ENCODE measurements around the gene GOLT1A. TPM values are rescaled to one million over a fixed set of nuclear protein-coding genes. Genes with fewer than 3 reads are reported as not detected.

GOLT1A gene
- total and polyA plus RNA-seq, 10 of the 15 experiments (the other 5 are each of a cell fraction or from before 2014, with no cell fraction given): 0.09 to 0.46 TPM; not detected in 8

DNA sequence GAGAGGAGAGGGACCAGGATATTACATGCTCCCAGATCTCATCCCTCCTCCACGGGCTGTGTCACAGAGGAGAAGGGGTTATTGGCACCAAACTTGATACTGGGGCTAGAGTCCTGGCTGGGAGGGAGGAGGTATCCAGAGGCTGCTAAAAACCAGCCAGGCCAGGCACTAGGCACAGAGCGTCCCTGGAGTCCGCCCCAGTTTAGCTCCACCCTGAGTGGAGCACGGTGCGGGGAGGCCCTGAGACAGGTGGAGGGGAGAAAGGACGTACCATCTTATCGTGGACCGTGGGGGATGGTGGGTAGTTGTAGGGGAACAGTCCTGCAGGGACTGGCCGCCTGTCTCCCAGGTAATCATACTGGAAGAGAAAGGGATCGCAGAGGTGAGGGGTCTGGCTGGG, 42.7 kb upstream of the GOLT1A start:
- RAD21 ChIA-PET (ENCODE audit: unreplicated experiment): interaction anchor here (1.0 to 1.2 kb wide), 3 partner anchors 13 to 142 kb away, joined by 3 to 6 read pairs (median 6); no protein-coding TSS in a partner anchor
- POLR2A ChIA-PET: no interaction called here
- in situ Hi-C loops (cut with MboI): no loop called here

More for the DNA sequence above, 42.7 kb upstream of the GOLT1A start:
- intact Hi-C loops (cut with micrococcal nuclease; ENCODE audit: unreplicated experiment): no loop called here
- no peak overlapping the region for H2AFZ ChIP-seq (ENCODE audit: control insufficient read depth, low read depth, low read length)
- H3K27ac ChIP-seq (ENCODE audit: control insufficient read depth, insufficient read depth): no peak overlapping the region
- no TSS peak for BruUV-seq (replicated peaks)
- WGBS (ENCODE audit: insufficient coverage, insufficient replicate concordance, low lambda C conversion rate, missing lambda C conversion rate): 22% methylated on average over 10 of the region's 10 CpGs
- H3K9me3 ChIP-seq (replicated peaks; ENCODE audit: control insufficient read depth, insufficient read depth, low read length): no peaks in the 10 kb centered on the region
- no peaks in the 10 kb centered on the region; the same call in 1 of the 2 replicates for H4K20me1 ChIP-seq (ENCODE audit: control insufficient read depth, insufficient read depth)
- SMC1A ChIA-PET (ENCODE audit: uncharacterized antibody, unreplicated experiment): interaction anchor here (8.4 kb wide), 1 partner anchor 105 kb away, joined by 86 read pairs; the partner anchor contains the start of gene PLEKHA6
- no peak overlapping the region for H3K4me3 ChIP-seq
- DNase-seq (ENCODE audit: low read depth, low spot score) (no peak), ATAC-seq (no peak), FAIRE-seq (no peak)
- no peak for TF ChIP-seq NBN (IDR thresholded peaks at IDR 0.05)
- TF ChIP-seq TCF12 (IDR thresholded peaks at IDR 0.05; ENCODE audit: low read depth, low read length): no peak
- TF ChIP-seq SP1 (IDR thresholded peaks at IDR 0.05; ENCODE audit: low read depth, low read length): no peak
- TF ChIP-seq, protein P1, sequence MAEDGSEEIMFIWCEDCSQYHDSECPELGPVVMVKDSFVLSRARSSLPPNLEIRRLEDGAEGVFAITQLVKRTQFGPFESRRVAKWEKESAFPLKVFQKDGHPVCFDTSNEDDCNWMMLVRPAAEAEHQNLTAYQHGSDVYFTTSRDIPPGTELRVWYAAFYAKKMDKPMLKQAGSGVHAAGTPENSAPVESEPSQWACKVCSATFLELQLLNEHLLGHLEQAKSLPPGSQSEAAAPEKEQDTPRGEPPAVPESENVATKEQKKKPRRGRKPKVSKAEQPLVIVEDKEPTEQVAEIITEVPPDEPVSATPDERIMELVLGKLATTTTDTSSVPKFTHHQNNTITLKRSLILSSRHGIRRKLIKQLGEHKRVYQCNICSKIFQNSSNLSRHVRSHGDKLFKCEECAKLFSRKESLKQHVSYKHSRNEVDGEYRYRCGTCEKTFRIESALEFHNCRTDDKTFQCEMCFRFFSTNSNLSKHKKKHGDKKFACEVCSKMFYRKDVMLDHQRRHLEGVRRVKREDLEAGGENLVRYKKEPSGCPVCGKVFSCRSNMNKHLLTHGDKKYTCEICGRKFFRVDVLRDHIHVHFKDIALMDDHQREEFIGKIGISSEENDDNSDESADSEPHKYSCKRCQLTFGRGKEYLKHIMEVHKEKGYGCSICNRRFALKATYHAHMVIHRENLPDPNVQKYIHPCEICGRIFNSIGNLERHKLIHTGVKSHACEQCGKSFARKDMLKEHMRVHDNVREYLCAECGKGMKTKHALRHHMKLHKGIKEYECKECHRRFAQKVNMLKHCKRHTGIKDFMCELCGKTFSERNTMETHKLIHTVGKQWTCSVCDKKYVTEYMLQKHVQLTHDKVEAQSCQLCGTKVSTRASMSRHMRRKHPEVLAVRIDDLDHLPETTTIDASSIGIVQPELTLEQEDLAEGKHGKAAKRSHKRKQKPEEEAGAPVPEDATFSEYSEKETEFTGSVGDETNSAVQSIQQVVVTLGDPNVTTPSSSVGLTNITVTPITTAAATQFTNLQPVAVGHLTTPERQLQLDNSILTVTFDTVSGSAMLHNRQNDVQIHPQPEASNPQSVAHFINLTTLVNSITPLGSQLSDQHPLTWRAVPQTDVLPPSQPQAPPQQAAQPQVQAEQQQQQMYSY (CRISPR knock-in tag; IDR thresholded peaks at IDR 0.05): no peak
- no peaks in the 10 kb centered on the region for H3K36me3 ChIP-seq (ENCODE audit: control insufficient read depth in 2 of 2, insufficient read depth in 2 of 2, low read length in 1 of 2)
- no peaks in the 10 kb centered on the region for H3K4me1 ChIP-seq (ENCODE audit: control insufficient read depth, insufficient read depth, low read length)
- no peak overlapping the region for H3K9ac ChIP-seq (ENCODE audit: control insufficient read depth, insufficient read depth, low read length)
- no peak overlapping the region for H3K4me2 ChIP-seq (ENCODE audit: control insufficient read depth, insufficient read depth)
- CTCF ChIA-PET: interaction anchor here (1.3 to 7.5 kb wide), 4 partner anchors 8 to 141 kb away, joined by 3 to 153 read pairs (median 32); partner anchors contain the start of gene PLEKHA6
- H3K27me3 ChIP-seq (replicated peaks in 1 of 2; ENCODE audit: control insufficient read depth in 2 of 2, insufficient read depth in 2 of 2, low read length in 1 of 2): peaks cover 2 to 5% of the 10 kb centered on the region in 2 experiments
- no peaks in the 10 kb centered on the region for H3K79me2 ChIP-seq (ENCODE audit: control insufficient read depth, insufficient read depth, low read length)
